GM18858 (cell line): ENCODE measurements around the gene GJA1.
"Not testable (repeated sequence)": the region's sequence is repeated elsewhere in the genome, so short reads cannot be mapped to it uniquely, and the experiment has no call there.

Experiments
- ATAC-seq: cut with Tn5 transposase; IDR thresholded peaks from one replicate; pipeline ENCODE4 v1.9.1; 2021; ENCODE audit not compliant: unreplicated experiment

GJA1 gene

DNA sequence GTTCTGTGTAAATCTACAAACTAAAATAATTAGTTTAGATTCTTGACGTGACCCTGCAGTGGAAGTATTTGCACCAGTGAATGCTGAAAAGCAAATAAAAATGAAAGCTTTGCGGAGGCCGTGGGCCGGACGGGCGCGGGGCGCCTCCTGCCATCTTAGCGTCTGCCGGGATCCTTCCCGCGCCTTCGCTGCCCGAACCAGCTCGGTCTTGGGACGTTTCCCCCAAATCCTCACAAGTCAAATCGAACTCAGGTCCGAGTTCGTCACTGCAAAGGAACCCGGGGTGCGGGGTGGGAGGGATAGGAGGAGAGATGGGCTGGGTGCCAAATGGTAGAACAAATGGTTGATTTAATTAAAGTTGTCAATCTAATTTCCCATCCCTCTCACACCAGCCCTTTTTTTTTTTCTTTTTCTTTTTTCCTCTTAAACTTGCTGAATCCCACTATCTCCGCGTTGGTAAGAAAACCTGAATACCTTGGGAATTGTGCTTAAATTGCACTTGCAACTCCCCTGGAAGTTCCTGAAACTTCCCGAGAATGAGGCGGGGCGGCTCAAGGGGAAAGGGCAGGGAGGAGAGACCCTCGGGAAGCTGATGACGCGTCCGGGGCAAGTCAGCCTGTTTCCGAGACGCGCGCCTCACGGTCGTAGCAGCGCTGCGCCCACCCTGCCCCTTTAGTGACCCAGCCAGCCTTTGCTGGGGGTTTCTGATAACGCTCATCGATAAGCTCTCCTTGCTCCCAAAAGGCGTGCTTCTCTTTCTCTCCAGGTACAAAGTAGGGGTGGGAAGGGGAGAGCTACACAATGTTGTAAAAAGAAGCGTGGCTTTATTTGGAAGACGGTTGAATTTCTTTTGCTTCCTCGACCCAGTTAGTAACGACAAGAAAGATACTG, 1.8 kb downstream of the GJA1 start:
- no peak for ATAC-seq

GRCh38 chr6:121437851-121438651, 2.6 kb downstream of the GJA1 start:
- ATAC-seq = no peak

- no peak for ATAC-seq
Measured at GRCh38 chr6:121438869-121439268, 3.4 kb downstream of the GJA1 start.

GRCh38 chr6:121439475-121439874, 4.0 kb downstream of the GJA1 start:
- no peak for ATAC-seq

- no peak for ATAC-seq
Measured at GRCh38 chr6:121439926-121440325, 4.5 kb downstream of the GJA1 start.

DNA sequence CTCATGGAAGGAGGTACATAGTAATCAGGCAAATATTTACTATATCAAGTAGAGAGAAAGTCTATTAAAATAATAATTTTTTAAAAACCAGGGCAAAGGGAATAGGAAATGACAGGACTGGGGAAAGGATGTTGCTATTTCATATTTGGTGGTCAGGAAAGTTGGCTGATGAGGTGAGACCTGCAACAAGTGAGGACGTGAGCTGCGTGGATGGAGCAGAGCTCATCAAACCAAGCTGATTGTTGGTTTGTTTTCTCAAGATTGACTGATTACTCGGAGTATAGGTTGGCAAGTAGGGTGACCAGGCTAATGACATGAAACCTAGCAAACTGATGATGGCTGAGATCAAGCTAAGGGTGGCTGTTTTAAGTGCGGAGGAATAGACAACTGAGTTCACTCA, 6.0 kb downstream of the GJA1 start:
- ATAC-seq = no peak

DNA sequence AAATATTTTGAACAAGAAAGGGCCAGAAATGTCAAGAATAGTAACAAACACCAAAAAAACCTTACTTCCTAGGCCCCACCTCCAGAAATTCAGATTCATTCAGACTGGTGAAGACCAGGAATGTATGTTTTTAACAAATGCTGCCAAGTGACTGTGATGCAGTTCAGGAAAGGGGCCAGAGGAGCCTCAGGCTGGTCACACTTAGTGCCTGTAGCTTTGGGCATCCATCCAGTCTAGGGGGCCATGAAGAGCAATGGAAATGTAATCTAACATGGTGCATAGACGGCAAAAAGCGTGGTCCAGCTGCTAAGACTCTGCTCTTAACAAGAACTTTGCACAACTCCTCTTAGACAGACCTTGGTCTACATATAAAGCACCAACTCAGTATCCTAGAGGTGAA, 7.1 kb downstream of the GJA1 start:
- ATAC-seq = no peak

- no peak for ATAC-seq
Measured at GRCh38 chr6:121443971-121444541, 8.6 kb downstream of the GJA1 start.

DNA sequence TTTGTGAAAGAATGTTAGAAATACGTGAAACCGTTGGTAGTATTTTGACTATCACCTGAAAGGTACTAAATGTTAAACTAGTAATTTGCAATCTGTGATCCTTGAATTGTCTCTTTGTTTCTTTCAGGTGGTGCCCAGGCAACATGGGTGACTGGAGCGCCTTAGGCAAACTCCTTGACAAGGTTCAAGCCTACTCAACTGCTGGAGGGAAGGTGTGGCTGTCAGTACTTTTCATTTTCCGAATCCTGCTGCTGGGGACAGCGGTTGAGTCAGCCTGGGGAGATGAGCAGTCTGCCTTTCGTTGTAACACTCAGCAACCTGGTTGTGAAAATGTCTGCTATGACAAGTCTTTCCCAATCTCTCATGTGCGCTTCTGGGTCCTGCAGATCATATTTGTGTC, 11.3 kb downstream of the GJA1 start:
- not testable (repeated sequence) for ATAC-seq

GRCh38 chr6:121447746-121448145, 12.3 kb downstream of the GJA1 start:
- ATAC-seq = not testable (repeated sequence)

DNA sequence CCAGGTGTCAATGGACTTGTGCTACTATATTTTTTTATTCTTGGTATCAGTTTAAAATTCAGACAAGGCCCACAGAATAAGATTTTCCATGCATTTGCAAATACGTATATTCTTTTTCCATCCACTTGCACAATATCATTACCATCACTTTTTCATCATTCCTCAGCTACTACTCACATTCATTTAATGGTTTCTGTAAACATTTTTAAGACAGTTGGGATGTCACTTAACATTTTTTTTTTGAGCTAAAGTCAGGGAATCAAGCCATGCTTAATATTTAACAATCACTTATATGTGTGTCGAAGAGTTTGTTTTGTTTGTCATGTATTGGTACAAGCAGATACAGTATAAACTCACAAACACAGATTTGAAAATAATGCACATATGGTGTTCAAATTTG, 13.1 kb downstream of the GJA1 start:
- not testable (repeated sequence) for ATAC-seq

- no peak for ATAC-seq
Measured at GRCh38 chr6:121449331-121449730, 13.9 kb downstream of the GJA1 start.

DNA sequence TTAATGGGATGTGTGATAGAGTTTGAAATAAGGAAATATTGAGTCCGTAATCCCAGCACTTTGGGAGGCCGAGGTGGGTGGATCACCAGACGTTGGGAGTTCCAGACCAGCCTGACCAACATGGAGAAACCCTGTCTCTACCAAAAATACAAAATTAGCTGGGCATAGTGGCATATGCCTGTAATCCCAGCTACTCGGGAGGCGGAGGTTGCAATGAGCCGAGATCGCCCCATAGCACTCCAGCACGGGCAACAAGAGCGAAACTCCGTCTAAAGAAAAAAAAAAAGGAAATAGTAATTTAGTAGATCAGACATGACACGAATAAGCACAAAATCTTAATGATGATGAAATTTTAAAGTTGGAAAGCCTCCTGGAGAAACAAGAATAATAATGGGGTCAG, 14.8 kb downstream of the GJA1 start:
- no peak for ATAC-seq

DNA sequence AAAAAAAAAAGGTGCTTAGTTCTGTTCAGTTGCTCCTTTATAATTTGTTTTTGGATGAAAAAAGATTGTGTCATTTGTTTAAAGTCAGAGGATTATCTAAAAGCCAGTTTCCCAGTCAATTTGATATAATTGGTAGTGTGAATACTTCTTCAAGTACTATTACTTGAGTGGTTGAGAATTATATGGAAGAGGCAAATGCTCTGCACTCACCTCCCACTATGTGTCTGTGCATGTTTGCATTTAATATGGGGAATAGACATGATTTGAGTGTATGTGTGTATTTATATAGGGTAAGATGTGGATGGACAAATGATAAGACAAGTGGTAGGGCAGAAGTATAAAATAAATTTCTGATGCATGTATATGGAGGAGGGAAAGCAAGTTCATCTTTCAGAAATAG, 15.8 kb downstream of the GJA1 start:
- ATAC-seq = no peak

DNA sequence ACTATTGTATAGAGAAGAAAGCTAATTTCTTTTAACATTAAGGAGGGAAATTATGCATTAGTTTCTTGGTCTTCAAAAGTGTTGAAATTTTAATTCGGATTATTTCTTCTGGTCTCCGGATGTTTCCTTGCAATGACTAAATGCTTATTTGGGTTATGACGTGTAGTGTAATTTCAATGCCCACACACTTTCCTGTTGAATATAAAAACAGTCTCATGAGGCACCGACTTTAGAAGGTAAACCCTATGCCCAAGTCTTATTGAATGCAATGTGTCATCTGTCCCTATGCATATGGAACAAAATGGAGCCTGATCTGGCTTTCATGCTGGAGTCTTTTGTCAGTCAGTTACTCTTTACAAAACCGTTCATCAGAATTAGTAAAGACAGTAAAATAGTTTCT, 17.7 kb downstream of the GJA1 start:
- no peak for ATAC-seq

DNA sequence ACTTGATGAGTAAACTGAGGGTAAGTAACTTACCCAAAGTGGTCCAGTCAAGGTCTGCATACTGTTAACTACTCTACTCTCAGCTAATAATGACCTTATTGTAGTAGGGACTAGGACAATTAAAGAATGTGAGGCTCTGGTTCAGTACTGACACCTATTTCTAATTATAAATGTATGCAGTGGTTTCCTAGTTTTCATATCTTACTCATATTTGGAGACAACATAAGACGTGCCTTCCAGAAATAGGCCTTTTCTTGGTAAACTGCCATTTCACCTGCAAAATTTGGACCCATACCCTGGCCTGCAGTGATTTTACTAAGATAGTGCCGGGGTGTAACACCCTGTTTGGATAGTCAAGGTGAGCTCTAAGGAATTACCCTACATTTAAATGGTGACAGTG, 24.7 kb downstream of the GJA1 start:
- ATAC-seq = peak; percentile 72

DNA sequence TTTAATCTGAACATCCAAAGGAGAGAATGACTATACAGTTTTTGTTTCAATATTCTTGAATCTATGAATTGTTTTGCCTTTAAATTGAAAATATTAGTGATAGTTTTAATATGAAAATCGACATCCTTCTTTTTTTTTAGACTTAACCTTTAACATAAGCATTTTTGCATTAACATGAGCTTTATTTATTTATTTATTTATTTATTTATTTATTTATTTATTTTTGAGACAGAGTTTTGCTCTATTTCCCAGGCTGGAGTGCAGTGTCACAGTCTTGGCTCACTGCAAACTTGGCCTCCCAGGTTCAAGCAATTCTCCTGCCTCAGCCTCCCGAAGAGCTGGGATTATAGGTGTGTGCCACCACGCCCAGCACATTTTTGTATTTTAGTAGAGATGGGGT, 27.6 kb downstream of the GJA1 start:
- ATAC-seq = no peak

DNA sequence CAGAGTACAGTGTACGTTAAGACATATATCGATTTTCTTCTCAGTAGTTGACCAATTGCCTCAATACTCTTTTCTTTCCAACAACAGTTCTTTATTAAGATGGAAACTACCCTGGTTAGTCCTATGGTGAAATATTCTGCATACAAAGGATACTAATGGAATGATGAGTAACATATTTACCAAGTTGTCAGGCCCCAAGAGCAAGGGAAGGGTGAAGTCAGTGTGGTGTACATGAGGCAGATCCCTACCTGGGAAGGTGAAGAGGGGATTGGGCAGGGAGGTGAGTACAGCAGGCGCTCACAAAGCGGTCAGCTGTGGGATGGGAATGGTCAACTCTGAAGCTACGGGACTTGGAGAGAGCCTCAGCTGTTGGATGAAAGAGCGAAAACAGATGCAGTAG, 29.7 kb downstream of the GJA1 start:
- ATAC-seq = no peak

DNA sequence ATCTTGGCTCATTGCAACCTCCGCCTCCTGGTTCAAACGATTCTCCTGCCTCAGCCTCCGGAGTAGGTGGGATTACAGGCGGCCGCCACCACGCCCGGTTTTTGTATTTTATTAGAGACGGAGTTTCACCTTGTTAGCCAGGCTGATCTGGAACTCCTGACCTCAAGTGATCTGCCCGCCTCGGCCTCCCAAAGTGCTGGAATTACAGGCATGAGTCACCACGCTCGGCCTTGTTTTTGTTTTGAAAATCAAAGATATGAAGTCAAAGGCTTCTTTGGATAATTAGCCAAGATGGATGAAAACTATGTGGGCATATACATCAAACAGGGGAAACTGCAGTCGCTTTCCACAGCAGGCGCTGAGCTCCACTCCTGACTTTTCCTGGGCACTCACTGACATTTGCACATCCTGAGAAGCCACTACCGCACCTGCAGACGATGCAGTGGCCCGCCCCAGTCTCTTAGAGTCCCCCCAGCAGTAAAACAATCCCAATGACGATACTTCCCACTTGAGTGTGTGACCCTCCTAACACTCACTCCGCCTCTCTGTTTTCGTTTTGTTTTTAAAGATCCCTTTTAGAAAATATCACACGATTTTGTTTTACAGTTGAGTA, 44.1 kb downstream of the GJA1 start:
- ATAC-seq = no peak

DNA sequence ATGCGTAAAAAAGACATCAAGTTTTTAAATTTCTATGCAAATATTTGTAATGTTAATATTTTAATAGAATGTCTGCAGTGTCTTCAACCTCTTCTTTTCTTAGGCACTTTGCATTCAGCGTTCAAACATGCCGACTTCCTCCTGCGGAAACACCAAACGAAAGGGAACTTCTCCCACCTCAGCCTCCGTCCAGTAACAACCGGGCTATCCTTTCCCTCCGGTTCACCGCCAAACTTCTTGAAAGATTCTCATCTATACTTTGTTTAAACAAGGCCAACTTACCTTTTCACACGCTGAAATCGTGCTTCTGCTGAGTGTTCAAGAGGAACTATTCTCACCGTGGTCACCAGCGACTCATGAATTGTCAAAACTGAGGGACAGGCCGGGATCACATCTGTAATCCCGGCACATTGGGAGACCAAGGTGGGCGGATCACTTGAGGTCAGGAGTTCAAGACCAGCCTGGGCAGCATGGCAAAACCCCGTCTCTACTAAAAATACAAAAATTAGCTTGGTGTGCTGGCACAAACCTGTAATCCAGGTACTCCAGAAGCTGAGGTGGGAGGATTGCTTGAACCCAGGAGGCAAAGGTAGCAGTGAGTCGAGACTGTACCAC, 44.8 kb downstream of the GJA1 start:
- no peak for ATAC-seq
